ENCODE data around the gene PTPN2. TPM values are rescaled to one million over a fixed set of nuclear protein-coding genes. Genes with fewer than 3 reads are reported as not detected.

PTPN2 gene
- total RNA-seq, 1 donor = 29.4 TPM

- no peak for DNase-seq (ENCODE audit: low read depth)
- TF ChIP-seq CTCF (IDR thresholded peaks at IDR 0.05; ENCODE audit: insufficient read depth, low read length) = no peak
- H3K4me3 ChIP-seq (ENCODE audit: low read depth, low read length) = no peak overlapping the region
Observed at GRCh38 chr18:12750715-12751502, 133.1 kb downstream of the PTPN2 start.

GRCh38 chr18:12750076-12750714, 133.8 kb downstream of the PTPN2 start:
- TF ChIP-seq CTCF (IDR thresholded peaks at IDR 0.05; ENCODE audit: insufficient read depth, low read length) = no peak
- no peak overlapping the region for H3K4me3 ChIP-seq (ENCODE audit: low read depth, low read length)
- peak; percentile 51 for DNase-seq (ENCODE audit: low read depth)

- DNase-seq (ENCODE audit: low read depth) = no peak
- no peak overlapping the region for H3K4me3 ChIP-seq (ENCODE audit: low read depth, low read length)
- no peak for TF ChIP-seq CTCF (IDR thresholded peaks at IDR 0.05; ENCODE audit: insufficient read depth, low read length)
Observed at GRCh38 chr18:12749121-12749520, 134.9 kb downstream of the PTPN2 start.

- no peak overlapping the region for H3K4me3 ChIP-seq (ENCODE audit: low read depth, low read length)
- DNase-seq (ENCODE audit: low read depth) = peak; percentile 16
- TF ChIP-seq CTCF (IDR thresholded peaks at IDR 0.05; ENCODE audit: insufficient read depth, low read length) = no peak
Observed at GRCh38 chr18:12748671-12749070, 135.4 kb downstream of the PTPN2 start.

GRCh38 chr18:12747530-12748315, 136.3 kb downstream of the PTPN2 start:
- no peak for TF ChIP-seq CTCF (IDR thresholded peaks at IDR 0.05; ENCODE audit: insufficient read depth, low read length)
- H3K4me3 ChIP-seq (ENCODE audit: low read depth, low read length) = no peak overlapping the region
- DNase-seq (ENCODE audit: low read depth) = no peak

- no peak for DNase-seq (ENCODE audit: low read depth)
- TF ChIP-seq CTCF (IDR thresholded peaks at IDR 0.05; ENCODE audit: insufficient read depth, low read length) = no peak
- no peak overlapping the region for H3K4me3 ChIP-seq (ENCODE audit: low read depth, low read length)
Observed at GRCh38 chr18:12745095-12745795, 138.8 kb downstream of the PTPN2 start.
